Measurements from ENCODE around the gene ZMIZ1. TPM values are rescaled to one million over a fixed set of nuclear protein-coding genes. Genes with fewer than 3 reads are reported as not detected.

The ZMIZ1 gene
- total and polyA plus RNA-seq, 2 experiments from 2014 or later, result 9.2 to 30.9 TPM

DNA sequence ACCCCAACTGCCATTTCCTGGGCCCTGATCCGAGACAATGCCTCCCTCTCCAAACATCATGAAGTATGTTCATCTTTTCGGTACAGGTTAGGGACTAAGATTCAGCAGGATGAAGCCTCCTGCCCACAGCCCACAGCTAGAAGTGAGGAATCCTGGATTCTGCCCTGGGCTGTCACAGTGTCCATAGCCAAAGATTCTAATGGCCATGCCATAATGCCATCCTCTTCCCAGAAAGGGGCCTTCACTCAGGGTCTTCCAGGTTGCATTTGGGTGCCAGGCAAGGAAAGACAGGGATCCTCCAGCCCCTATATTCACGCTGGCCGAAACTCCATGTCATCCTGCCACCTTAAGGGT is 15.7 kb upstream of the ZMIZ1 start:
- H3F3A ChIP-seq (replicated peaks; ENCODE audit: low read depth), result no peaks in the 10 kb centered on the region
- H3K9me2 ChIP-seq (ENCODE audit: insufficient read depth), result no peaks in the 10 kb centered on the region
- no peak overlapping the region for H3K4me3 ChIP-seq
- H3K27ac ChIP-seq (ENCODE audit: low read depth), result no peak overlapping the region
- H4K20me1 ChIP-seq (replicated peaks; ENCODE audit: insufficient read depth), result no peaks in the 10 kb centered on the region
- DNase-seq (ENCODE audit: low spot score) (no peak), ATAC-seq (no peak)
- no peak overlapping the region for H3K4me2 ChIP-seq
- Mint-ChIP-seq H3K36me3 (ENCODE audit: low read depth) (no peaks in the 10 kb centered on the region), H3K4me3 (no peak overlapping the region), H3K27ac (no peak overlapping the region), H3K27me3 (ENCODE audit: insufficient read depth, low read depth, poor library complexity) (peaks cover 19% of the 10 kb centered on the region), H3K9me3 (no peaks in the 10 kb centered on the region), H3K4me1 (peaks cover 54% of the 10 kb centered on the region)
- H3K4me1 ChIP-seq (ENCODE audit: insufficient read depth), result peaks cover 24% of the 10 kb centered on the region
- no peak for TF ChIP-seq JUNB (IDR thresholded peaks at IDR 0.05; ENCODE audit: unreplicated experiment)
- TF ChIP-seq CREB1 (CRISPR knock-in tag; IDR thresholded peaks at IDR 0.05; ENCODE audit: low read depth), result no peak
- TF ChIP-seq, protein P1, sequence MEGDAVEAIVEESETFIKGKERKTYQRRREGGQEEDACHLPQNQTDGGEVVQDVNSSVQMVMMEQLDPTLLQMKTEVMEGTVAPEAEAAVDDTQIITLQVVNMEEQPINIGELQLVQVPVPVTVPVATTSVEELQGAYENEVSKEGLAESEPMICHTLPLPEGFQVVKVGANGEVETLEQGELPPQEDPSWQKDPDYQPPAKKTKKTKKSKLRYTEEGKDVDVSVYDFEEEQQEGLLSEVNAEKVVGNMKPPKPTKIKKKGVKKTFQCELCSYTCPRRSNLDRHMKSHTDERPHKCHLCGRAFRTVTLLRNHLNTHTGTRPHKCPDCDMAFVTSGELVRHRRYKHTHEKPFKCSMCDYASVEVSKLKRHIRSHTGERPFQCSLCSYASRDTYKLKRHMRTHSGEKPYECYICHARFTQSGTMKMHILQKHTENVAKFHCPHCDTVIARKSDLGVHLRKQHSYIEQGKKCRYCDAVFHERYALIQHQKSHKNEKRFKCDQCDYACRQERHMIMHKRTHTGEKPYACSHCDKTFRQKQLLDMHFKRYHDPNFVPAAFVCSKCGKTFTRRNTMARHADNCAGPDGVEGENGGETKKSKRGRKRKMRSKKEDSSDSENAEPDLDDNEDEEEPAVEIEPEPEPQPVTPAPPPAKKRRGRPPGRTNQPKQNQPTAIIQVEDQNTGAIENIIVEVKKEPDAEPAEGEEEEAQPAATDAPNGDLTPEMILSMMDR (conservative IDR thresholded peaks at IDR 0.05; ENCODE audit: low read depth in 2 of 2), result no peak
- no peak for TF ChIP-seq NANOG (IDR thresholded peaks at IDR 0.05; ENCODE audit: borderline replicate concordance)
- TF ChIP-seq, protein P2, sequence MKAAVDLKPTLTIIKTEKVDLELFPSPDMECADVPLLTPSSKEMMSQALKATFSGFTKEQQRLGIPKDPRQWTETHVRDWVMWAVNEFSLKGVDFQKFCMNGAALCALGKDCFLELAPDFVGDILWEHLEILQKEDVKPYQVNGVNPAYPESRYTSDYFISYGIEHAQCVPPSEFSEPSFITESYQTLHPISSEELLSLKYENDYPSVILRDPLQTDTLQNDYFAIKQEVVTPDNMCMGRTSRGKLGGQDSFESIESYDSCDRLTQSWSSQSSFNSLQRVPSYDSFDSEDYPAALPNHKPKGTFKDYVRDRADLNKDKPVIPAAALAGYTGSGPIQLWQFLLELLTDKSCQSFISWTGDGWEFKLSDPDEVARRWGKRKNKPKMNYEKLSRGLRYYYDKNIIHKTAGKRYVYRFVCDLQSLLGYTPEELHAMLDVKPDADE (IDR thresholded peaks at IDR 0.05), result no peak
- no peak for TF ChIP-seq EZH2 (IDR thresholded peaks at IDR 0.05; ENCODE audit: low read depth, unreplicated experiment)
- TF ChIP-seq, protein P3, sequence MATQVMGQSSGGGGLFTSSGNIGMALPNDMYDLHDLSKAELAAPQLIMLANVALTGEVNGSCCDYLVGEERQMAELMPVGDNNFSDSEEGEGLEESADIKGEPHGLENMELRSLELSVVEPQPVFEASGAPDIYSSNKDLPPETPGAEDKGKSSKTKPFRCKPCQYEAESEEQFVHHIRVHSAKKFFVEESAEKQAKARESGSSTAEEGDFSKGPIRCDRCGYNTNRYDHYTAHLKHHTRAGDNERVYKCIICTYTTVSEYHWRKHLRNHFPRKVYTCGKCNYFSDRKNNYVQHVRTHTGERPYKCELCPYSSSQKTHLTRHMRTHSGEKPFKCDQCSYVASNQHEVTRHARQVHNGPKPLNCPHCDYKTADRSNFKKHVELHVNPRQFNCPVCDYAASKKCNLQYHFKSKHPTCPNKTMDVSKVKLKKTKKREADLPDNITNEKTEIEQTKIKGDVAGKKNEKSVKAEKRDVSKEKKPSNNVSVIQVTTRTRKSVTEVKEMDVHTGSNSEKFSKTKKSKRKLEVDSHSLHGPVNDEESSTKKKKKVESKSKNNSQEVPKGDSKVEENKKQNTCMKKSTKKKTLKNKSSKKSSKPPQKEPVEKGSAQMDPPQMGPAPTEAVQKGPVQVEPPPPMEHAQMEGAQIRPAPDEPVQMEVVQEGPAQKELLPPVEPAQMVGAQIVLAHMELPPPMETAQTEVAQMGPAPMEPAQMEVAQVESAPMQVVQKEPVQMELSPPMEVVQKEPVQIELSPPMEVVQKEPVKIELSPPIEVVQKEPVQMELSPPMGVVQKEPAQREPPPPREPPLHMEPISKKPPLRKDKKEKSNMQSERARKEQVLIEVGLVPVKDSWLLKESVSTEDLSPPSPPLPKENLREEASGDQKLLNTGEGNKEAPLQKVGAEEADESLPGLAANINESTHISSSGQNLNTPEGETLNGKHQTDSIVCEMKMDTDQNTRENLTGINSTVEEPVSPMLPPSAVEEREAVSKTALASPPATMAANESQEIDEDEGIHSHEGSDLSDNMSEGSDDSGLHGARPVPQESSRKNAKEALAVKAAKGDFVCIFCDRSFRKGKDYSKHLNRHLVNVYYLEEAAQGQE (IDR thresholded peaks at IDR 0.05; ENCODE audit: unreplicated experiment), result no peak
- TF ChIP-seq STAT1 (IDR thresholded peaks at IDR 0.05; ENCODE audit: unreplicated experiment), result no peak
- TF ChIP-seq ZNF331 (CRISPR knock-in tag; IDR thresholded peaks at IDR 0.05; ENCODE audit: low read depth), result no peak
- TF ChIP-seq POLR2AphosphoS5 (IDR thresholded peaks at IDR 0.05; ENCODE audit: low read depth), result no peak
- TF ChIP-seq ZNF114 (CRISPR knock-in tag; IDR thresholded peaks at IDR 0.05), result no peak
- no peak for TF ChIP-seq EZH2phosphoT487 (IDR thresholded peaks at IDR 0.05; ENCODE audit: unreplicated experiment)
- TF ChIP-seq, protein P4, sequence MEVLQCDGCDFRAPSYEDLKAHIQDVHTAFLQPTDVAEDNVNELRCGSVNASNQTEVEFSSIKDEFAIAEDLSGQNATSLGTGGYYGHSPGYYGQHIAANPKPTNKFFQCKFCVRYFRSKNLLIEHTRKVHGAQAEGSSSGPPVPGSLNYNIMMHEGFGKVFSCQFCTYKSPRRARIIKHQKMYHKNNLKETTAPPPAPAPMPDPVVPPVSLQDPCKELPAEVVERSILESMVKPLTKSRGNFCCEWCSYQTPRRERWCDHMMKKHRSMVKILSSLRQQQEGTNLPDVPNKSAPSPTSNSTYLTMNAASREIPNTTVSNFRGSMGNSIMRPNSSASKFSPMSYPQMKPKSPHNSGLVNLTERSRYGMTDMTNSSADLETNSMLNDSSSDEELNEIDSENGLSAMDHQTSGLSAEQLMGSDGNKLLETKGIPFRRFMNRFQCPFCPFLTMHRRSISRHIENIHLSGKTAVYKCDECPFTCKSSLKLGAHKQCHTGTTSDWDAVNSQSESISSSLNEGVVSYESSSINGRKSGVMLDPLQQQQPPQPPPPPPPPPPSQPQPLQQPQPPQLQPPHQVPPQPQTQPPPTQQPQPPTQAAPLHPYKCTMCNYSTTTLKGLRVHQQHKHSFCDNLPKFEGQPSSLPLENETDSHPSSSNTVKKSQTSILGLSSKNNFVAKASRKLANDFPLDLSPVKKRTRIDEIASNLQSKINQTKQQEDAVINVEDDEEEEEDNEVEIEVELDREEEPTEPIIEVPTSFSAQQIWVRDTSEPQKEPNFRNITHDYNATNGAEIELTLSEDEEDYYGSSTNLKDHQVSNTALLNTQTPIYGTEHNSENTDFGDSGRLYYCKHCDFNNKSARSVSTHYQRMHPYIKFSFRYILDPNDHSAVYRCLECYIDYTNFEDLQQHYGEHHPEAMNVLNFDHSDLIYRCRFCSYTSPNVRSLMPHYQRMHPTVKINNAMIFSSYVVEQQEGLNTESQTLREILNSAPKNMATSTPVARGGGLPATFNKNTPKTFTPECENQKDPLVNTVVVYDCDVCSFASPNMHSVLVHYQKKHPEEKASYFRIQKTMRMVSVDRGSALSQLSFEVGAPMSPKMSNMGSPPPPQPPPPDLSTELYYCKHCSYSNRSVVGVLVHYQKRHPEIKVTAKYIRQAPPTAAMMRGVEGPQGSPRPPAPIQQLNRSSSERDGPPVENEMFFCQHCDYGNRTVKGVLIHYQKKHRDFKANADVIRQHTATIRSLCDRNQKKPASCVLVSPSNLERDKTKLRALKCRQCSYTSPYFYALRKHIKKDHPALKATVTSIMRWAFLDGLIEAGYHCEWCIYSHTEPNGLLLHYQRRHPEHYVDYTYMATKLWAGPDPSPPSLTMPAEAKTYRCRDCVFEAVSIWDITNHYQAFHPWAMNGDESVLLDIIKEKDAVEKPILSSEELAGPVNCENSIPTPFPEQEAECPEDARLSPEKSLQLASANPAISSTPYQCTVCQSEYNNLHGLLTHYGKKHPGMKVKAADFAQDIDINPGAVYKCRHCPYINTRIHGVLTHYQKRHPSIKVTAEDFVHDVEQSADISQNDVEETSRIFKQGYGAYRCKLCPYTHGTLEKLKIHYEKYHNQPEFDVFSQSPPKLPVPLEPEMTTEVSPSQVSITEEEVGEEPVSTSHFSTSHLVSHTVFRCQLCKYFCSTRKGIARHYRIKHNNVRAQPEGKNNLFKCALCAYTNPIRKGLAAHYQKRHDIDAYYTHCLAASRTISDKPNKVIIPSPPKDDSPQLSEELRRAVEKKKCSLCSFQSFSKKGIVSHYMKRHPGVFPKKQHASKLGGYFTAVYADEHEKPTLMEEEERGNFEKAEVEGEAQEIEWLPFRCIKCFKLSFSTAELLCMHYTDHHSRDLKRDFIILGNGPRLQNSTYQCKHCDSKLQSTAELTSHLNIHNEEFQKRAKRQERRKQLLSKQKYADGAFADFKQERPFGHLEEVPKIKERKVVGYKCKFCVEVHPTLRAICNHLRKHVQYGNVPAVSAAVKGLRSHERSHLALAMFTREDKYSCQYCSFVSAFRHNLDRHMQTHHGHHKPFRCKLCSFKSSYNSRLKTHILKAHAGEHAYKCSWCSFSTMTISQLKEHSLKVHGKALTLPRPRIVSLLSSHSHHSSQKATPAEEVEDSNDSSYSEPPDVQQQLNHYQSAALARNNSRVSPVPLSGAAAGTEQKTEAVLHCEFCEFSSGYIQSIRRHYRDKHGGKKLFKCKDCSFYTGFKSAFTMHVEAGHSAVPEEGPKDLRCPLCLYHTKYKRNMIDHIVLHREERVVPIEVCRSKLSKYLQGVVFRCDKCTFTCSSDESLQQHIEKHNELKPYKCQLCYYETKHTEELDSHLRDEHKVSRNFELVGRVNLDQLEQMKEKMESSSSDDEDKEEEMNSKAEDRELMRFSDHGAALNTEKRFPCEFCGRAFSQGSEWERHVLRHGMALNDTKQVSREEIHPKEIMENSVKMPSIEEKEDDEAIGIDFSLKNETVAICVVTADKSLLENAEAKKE (CRISPR knock-in tag; IDR thresholded peaks at IDR 0.05), result no peak
- H3K79me2 ChIP-seq (replicated peaks; ENCODE audit: insufficient read depth), result no peaks in the 10 kb centered on the region
- H3K27me3 ChIP-seq (ENCODE audit: insufficient read depth), result no peaks in the 10 kb centered on the region
- H3K36me3 ChIP-seq (ENCODE audit: insufficient read depth), result no peaks in the 10 kb centered on the region
- H2AFZ ChIP-seq, result no peak overlapping the region

Measured in GM23338 (cell line).